HepG2 (cell line): ENCODE data around the gene HAGH. TPM values are rescaled to one million over a fixed set of nuclear protein-coding genes. Genes with fewer than 3 reads are reported as not detected.
A peak's percentile ranks its signal among the peaks of the same experiment; 100 is the strongest.

ENCODE experiments used
- CEBPB ChIP-seq: IDR thresholded peaks from 2 replicates; pipeline ENCODE4 v1.6.1; 2011; ENCODE audit warnings: low read depth, low read length, improper control_type of control experiment, borderline replicate concordance
- HDAC1 ChIP-seq: sonication (generic); formaldehyde crosslinking; IDR thresholded peaks from 2 replicates; pipeline ENCODE4 v1.5.1; 2020; ENCODE audit warnings: mild to moderate bottlenecking, missing genetic modification reagents
- HMGA1 ChIP-seq: sonication (generic); formaldehyde crosslinking; conservative IDR thresholded peaks from 2 replicates; pipeline ENCODE4 v1.4.0; 2020; ENCODE audit warnings: missing genetic modification reagents
- KMT2B ChIP-seq: IDR thresholded peaks from 2 replicates; pipeline ENCODE4 v1.6.1; 2016; ENCODE audit warnings: missing genetic modification reagents, missing compliant biosample characterization
- LCORL ChIP-seq, 2 experiments: fragments of 450-650 bp in 1 of 2; sonication (generic) in 1 of 2; formaldehyde crosslinking in 1 of 2; IDR thresholded peaks; 2 replicates each; pipeline versions ENCODE4 v1.5.0 to v1.6.1; 2017 to 2020; ENCODE audit warnings: antibody characterized with exemption in 1 of 2, missing genetic modification reagents in 1 of 2
- MEIS2 ChIP-seq: sonication (generic); formaldehyde crosslinking; IDR thresholded peaks from 2 replicates; pipeline ENCODE4 v1.9.0; 2021; ENCODE audit warnings: mild to moderate bottlenecking, missing genetic modification reagents
- MLLT10 ChIP-seq: sonication (generic); formaldehyde crosslinking; IDR thresholded peaks from 2 replicates; pipeline ENCODE4 v1.4.0; 2020; ENCODE audit warnings: missing genetic modification reagents
- SIN3A ChIP-seq: IDR thresholded peaks from 2 replicates; pipeline ENCODE4 v1.6.1; 2011; ENCODE audit warnings: low read depth, mild to moderate bottlenecking, control low read depth, low read length, borderline replicate concordance
- WIZ ChIP-seq: sonication (generic); formaldehyde crosslinking; IDR thresholded peaks from 2 replicates; pipeline ENCODE4 v1.5.1; 2020; ENCODE audit warnings: mild to moderate bottlenecking, missing genetic modification reagents
- ZBTB1 ChIP-seq: sonication (generic); formaldehyde crosslinking; IDR thresholded peaks from 2 replicates; pipeline ENCODE4 v1.4.0; 2020; ENCODE audit warnings: missing genetic modification reagents, borderline replicate concordance
- ZNF292 ChIP-seq: sonication (generic); formaldehyde crosslinking; IDR thresholded peaks from 2 replicates; pipeline ENCODE4 v1.8.1; 2022; ENCODE audit warnings: mild to moderate bottlenecking, low read depth, missing genetic modification reagents, borderline replicate concordance
- ZNF879 ChIP-seq: sonication (generic); formaldehyde crosslinking; IDR thresholded peaks from 2 replicates; pipeline ENCODE4 v1.8.1; 2023; ENCODE audit warnings: missing genetic modification reagents
- polyA plus RNA-seq, 8 experiments: library from polyadenylated mRNA; depleted of rRNA in 3 of 8; stranded (reverse) in 7 of 8; unstranded in 1 of 8; fragments of >200 nt; fragmentation: Illumina TruSeq in 4 of 8; extraction: Trizol in 4 of 8; gene quantifications; 2 replicates each; pipeline versions ENCODE4 v1.2.1 to v1.2.3, GENCODE V29; 2011 to 2016; ENCODE audit warnings: low read depth in 4 of 8, missing spikeins in 1 of 8, mixed read lengths in 1 of 8; ENCODE audit not compliant: insufficient read depth in 1 of 8
- total RNA-seq, 5 experiments: library from RNA; depleted of rRNA; stranded (reverse); fragments of >200 nt; fragmentation: Illumina TruSeq; extraction: Trizol; gene quantifications; 2 replicates each; pipeline ENCODE4 v1.2.3, GENCODE V29; 2016; ENCODE audit warnings: low read depth in 1 of 5
- TF ChIP-seq, protein P1 (sequence below): sonication (generic); formaldehyde crosslinking; IDR thresholded peaks from 2 replicates; pipeline ENCODE4 v1.4.0; 2020; ENCODE audit warnings: mild to moderate bottlenecking, missing genetic modification reagents, borderline replicate concordance
- TF ChIP-seq, protein P2 (sequence below): sonication (generic); formaldehyde crosslinking; IDR thresholded peaks from 2 replicates; pipeline ENCODE4 v1.8.0; 2022; ENCODE audit warnings: missing genetic modification reagents, mild to moderate bottlenecking, inconsistent platforms, borderline replicate concordance
- TF ChIP-seq, protein P3 (sequence below), 2 experiments: fragments of 450-650 bp in 1 of 2; sonication (generic) in 1 of 2; formaldehyde crosslinking; IDR thresholded peaks; 2 replicates each; pipeline versions ENCODE4 v1.5.0 to v1.8.0; 2020 to 2022; ENCODE audit warnings: mild to moderate bottlenecking in 1 of 2, missing genetic modification reagents in 1 of 2
- TF ChIP-seq, protein P4 (sequence below), 2 experiments: sonication (generic) in 1 of 2; formaldehyde crosslinking in 1 of 2; IDR thresholded peaks; 2 replicates each; pipeline versions ENCODE4 v1.4.0 to v1.6.1; 2018 to 2020; ENCODE audit warnings: missing genetic modification reagents in 2 of 2, borderline replicate concordance in 1 of 2, low read depth in 1 of 2, mild to moderate bottlenecking in 1 of 2, missing biosample characterization in 1 of 2
- TF ChIP-seq, protein P5 (sequence below): IDR thresholded peaks from 2 replicates; pipeline ENCODE4 v1.6.1; 2012; ENCODE audit warnings: low read depth, low read length, improper control_type of control experiment

Gene HAGH
- total and polyA plus RNA-seq, 2 of the 13 experiments (the other 11 are each of a cell fraction or from before 2014, with no cell fraction given), result 70.4 to 95.4 TPM

DNA sequence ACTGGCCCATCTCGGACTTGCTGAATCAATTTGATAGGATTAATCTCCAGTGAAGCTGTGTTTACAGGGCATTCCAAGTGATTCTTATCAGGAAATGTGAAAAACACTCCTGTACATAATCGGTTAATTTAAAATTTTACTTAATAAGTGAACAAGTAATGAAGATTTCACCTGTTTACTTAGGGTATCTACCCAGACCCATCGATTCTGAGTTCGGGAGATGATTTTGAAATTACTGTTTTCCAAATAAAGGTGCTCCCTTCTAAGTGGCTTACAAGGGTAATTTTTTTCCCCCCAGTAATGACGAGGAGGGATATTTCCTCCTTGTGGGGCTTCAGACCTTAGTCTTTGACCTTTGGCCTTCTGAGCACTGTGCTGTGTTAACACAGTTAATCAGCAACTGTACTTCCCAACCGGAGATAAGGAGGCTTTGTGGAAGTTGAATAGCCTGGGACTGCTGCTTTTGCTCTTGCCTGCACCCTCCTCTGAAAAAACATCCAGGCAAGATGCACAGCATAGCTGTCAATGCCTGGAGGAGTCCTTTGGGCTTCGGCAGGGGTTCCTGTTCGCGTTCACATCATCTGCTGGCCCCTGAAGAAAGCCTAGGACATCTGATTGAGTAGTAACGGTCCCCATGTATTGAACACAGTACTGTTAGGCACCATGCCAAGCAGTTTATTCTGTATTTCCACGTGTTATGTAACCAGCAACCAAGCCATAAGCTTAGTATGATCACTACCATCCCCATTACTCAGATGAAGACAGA, 2.2 kb upstream of the HAGH start (continued):
- TF ChIP-seq, protein P1, sequence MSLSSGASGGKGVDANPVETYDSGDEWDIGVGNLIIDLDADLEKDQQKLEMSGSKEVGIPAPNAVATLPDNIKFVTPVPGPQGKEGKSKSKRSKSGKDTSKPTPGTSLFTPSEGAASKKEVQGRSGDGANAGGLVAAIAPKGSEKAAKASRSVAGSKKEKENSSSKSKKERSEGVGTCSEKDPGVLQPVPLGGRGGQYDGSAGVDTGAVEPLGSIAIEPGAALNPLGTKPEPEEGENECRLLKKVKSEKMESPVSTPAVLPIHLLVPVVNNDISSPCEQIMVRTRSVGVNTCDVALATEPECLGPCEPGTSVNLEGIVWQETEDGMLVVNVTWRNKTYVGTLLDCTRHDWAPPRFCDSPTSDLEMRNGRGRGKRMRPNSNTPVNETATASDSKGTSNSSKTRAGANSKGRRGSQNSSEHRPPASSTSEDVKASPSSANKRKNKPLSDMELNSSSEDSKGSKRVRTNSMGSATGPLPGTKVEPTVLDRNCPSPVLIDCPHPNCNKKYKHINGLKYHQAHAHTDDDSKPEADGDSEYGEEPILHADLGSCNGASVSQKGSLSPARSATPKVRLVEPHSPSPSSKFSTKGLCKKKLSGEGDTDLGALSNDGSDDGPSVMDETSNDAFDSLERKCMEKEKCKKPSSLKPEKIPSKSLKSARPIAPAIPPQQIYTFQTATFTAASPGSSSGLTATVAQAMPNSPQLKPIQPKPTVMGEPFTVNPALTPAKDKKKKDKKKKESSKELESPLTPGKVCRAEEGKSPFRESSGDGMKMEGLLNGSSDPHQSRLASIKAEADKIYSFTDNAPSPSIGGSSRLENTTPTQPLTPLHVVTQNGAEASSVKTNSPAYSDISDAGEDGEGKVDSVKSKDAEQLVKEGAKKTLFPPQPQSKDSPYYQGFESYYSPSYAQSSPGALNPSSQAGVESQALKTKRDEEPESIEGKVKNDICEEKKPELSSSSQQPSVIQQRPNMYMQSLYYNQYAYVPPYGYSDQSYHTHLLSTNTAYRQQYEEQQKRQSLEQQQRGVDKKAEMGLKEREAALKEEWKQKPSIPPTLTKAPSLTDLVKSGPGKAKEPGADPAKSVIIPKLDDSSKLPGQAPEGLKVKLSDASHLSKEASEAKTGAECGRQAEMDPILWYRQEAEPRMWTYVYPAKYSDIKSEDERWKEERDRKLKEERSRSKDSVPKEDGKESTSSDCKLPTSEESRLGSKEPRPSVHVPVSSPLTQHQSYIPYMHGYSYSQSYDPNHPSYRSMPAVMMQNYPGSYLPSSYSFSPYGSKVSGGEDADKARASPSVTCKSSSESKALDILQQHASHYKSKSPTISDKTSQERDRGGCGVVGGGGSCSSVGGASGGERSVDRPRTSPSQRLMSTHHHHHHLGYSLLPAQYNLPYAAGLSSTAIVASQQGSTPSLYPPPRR (CRISPR knock-in tag), result peak; percentile 76; the same call in 1 of the 2 replicates
- no peak for TF ChIP-seq ZNF879 (CRISPR knock-in tag)
- no peak for TF ChIP-seq LCORL (IDR thresholded peaks at IDR 0.05)
- peak; percentile 58; the same call in 1 of the 2 replicates for TF ChIP-seq LCORL (CRISPR knock-in tag; IDR thresholded peaks at IDR 0.05)
- TF ChIP-seq, protein P2, sequence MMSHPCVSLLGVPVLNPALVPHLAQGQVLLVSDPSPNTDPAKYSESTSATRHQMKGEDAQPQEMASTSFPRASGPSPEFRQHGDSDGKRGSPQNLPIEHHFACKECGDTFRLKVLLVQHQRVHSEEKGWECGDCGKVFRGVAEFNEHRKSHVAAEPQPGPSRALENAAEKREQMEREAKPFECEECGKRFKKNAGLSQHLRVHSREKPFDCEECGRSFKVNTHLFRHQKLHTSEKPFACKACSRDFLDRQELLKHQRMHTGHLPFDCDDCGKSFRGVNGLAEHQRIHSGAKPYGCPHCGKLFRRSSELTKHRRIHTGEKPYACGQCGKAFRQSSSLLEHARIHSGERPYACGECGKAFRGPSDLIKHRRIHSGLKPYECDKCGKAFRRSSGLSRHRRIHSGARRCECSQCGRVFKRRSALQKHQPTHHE (CRISPR knock-in tag), result no peak
- TF ChIP-seq SIN3A, result peak; percentile 73; the same call in 1 of the 2 replicates
- no peak for TF ChIP-seq HMGA1 (CRISPR knock-in tag)
- TF ChIP-seq ZBTB1 (CRISPR knock-in tag), result no peak
- no peak for TF ChIP-seq ZNF292 (CRISPR knock-in tag)
- TF ChIP-seq HDAC1 (CRISPR knock-in tag), result peak; percentile 66; the same call in 1 of the 2 replicates
- no peak for TF ChIP-seq MLLT10
- TF ChIP-seq, protein P3, sequence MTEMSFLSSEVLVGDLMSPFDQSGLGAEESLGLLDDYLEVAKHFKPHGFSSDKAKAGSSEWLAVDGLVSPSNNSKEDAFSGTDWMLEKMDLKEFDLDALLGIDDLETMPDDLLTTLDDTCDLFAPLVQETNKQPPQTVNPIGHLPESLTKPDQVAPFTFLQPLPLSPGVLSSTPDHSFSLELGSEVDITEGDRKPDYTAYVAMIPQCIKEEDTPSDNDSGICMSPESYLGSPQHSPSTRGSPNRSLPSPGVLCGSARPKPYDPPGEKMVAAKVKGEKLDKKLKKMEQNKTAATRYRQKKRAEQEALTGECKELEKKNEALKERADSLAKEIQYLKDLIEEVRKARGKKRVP (CRISPR knock-in tag; IDR thresholded peaks at IDR 0.05), result no peak
- TF ChIP-seq, protein P4, sequence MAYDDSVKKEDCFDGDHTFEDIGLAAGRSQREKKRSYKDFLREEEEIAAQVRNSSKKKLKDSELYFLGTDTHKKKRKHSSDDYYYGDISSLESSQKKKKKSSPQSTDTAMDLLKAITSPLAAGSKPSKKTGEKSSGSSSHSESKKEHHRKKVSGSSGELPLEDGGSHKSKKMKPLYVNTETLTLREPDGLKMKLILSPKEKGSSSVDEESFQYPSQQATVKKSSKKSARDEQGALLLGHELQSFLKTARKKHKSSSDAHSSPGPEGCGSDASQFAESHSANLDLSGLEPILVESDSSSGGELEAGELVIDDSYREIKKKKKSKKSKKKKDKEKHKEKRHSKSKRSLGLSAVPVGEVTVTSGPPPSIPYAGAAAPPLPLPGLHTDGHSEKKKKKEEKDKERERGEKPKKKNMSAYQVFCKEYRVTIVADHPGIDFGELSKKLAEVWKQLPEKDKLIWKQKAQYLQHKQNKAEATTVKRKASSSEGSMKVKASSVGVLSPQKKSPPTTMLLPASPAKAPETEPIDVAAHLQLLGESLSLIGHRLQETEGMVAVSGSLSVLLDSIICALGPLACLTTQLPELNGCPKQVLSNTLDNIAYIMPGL (CRISPR knock-in tag; IDR thresholded peaks at IDR 0.05; ENCODE audit: borderline replicate concordance in 1 of 2, low read depth in 1 of 2), result peak; percentile 24 to 68; a peak in 2 of 4 replicates
- TF ChIP-seq MEIS2 (CRISPR knock-in tag), result no peak; the same call in 1 of the 2 replicates
- TF ChIP-seq, protein P5, sequence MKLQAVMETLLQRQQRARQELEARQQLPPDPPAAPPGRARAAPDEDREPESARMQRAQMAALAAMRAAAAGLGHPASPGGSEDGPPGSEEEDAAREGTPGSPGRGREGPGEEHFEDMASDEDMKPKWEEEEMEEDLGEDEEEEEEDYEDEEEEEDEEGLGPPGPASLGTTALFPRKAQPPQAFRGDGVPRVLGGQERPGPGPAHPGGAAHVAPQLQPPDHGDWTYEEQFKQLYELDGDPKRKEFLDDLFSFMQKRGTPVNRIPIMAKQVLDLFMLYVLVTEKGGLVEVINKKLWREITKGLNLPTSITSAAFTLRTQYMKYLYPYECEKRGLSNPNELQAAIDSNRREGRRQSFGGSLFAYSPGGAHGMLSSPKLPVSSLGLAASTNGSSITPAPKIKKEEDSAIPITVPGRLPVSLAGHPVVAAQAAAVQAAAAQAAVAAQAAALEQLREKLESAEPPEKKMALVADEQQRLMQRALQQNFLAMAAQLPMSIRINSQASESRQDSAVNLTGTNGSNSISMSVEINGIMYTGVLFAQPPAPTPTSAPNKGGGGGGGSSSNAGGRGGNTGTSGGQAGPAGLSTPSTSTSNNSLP, result no peak
- no peak for TF ChIP-seq CEBPB
- no peak for TF ChIP-seq KMT2B (CRISPR knock-in tag)
- TF ChIP-seq WIZ (CRISPR knock-in tag), result no peak
